ENCODE measurements around the gene LRRC23.

- no peak for TF ChIP-seq CTCF (IDR thresholded peaks at IDR 0.05)
- TF ChIP-seq EP300 (IDR thresholded peaks at IDR 0.05), result no peak
Measured at GRCh38 chr12:6871052-6871957, 33.3 kb upstream of the LRRC23 start.
